Common myeloid progenitor, CD34-positive (primary cell): ENCODE data around the gene FUT8.
A peak's percentile ranks its signal among the peaks of the same experiment; 100 is the strongest.

ENCODE experiments used
- CTCF ChIA-PET: fragments of 350-600 bp; sonication (Branson Sonifier 250); formaldehyde crosslinking; loops from one replicate; lab custom pipeline; 2021; ENCODE audit warnings: antibody characterized with exemption; lab: Charles Lee
- POLR2A ChIA-PET: fragments of 350-600 bp; sonication (Branson Sonifier 250); formaldehyde crosslinking; loops from one replicate; lab custom pipeline; 2021; ENCODE audit warnings: antibody characterized with exemption; lab: Charles Lee
- DNase-seq, 3 donors: peaks; one replicate each; pipeline versions ENCODE4 v3.0.0 to v3.0.0-alpha.2; 2013
- H3K27ac ChIP-seq, 2 experiments: 1 replicate in 1 of 2; 2 replicates in 1 of 2; pipeline ENCODE4 v1.7.0; 2013; ENCODE audit warnings: inconsistent platforms in 2 of 2, low read length in 2 of 2, mild to moderate bottlenecking in 2 of 2, low read depth in 1 of 2, moderate library complexity in 1 of 2; ENCODE audit not compliant: severe bottlenecking in 2 of 2, insufficient read depth in 1 of 2, poor library complexity in 1 of 2
- H3K27me3 ChIP-seq, 5 experiments: replicated peaks in 2 of 5; 1 replicate in 3 of 5; 2 replicates in 2 of 5; pipeline versions ENCODE4 v1.6.1 to v1.7.0; 2013; ENCODE audit warnings: low read length in 4 of 5, mild to moderate bottlenecking in 2 of 5, moderate library complexity in 2 of 5, inconsistent platforms in 1 of 5; ENCODE audit not compliant: insufficient read depth in 5 of 5, control insufficient read depth in 4 of 5
- H3K36me3 ChIP-seq, 4 experiments: 1 replicate in 2 of 4; 2 replicates in 2 of 4; pipeline versions ENCODE4 v1.6.1 to v1.7.0; 2013; ENCODE audit warnings: low read length in 3 of 4, control low read depth in 1 of 4, mild to moderate bottlenecking in 1 of 4; ENCODE audit not compliant: control insufficient read depth in 4 of 4, insufficient read depth in 4 of 4
- H3K4me1 ChIP-seq, 4 experiments: 1 replicate in 3 of 4; 2 replicates in 1 of 4; pipeline versions ENCODE4 v1.6.1 to v1.7.1; 2013; ENCODE audit warnings: low read length in 3 of 4, mild to moderate bottlenecking in 3 of 4, control low read depth in 1 of 4, inconsistent platforms in 1 of 4, moderate library complexity in 1 of 4; ENCODE audit not compliant: control insufficient read depth in 4 of 4, insufficient read depth in 4 of 4; ENCODE audit errors: control extremely low read depth in 1 of 4
- H3K4me3 ChIP-seq, 7 experiments: 1 replicate in 4 of 7; 2 replicates in 3 of 7; pipeline versions ENCODE4 v1.5.1 to v1.7.0; 2013; ENCODE audit warnings: mild to moderate bottlenecking in 7 of 7, low read length in 6 of 7, moderate library complexity in 6 of 7, inconsistent platforms in 2 of 7, low read depth in 2 of 7, control low read depth in 1 of 7; ENCODE audit not compliant: insufficient read depth in 4 of 7, control insufficient read depth in 1 of 7; ENCODE audit errors: extremely low read depth in 1 of 7
- H3K9me3 ChIP-seq, 5 experiments: 1 replicate in 4 of 5; 2 replicates in 1 of 5; pipeline versions ENCODE4 v1.6.1 to v1.7.1; 2013; ENCODE audit warnings: low read length in 4 of 5, mild to moderate bottlenecking in 2 of 5, inconsistent platforms in 1 of 5, low read depth in 1 of 5, moderate library complexity in 1 of 5; ENCODE audit not compliant: control insufficient read depth in 4 of 5, insufficient read depth in 2 of 5; ENCODE audit errors: control extremely low read depth in 1 of 5
- WGBS: methylation state at CpG from one replicate; pipeline ENCODE4 v1.1.5; 2013; ENCODE audit not compliant: insufficient coverage; 5-methylcytosine and 5-hydroxymethylcytosine counted together

The FUT8 gene

GRCh38 chr14:65414961-65415589 is 2.5 kb downstream of the FUT8 start:
- ChIA-PET CTCF (interaction anchor here (0.6 to 5.1 kb wide), 31 partner anchors 9 to 1306 kb away, joined by 3 to 51 read pairs (median 4); no protein-coding TSS in a partner anchor), POLR2A (no interaction called here)
- H3K27ac ChIP-seq = no peak overlapping the region
- no peaks in the 10 kb centered on the region for H3K9me3 ChIP-seq
- no peaks in the 10 kb centered on the region for H3K36me3 ChIP-seq
- H3K4me3 ChIP-seq = no peak overlapping the region
- peak; percentile 40 to 66 (median 53) for DNase-seq
- peaks cover 5 to 20% (median 9%) of the 10 kb centered on the region in 4 experiments for H3K4me1 ChIP-seq
- H3K27me3 ChIP-seq = no peaks in the 10 kb centered on the region
- no CpG with 5 or more reads among the region's 3 CpGs for WGBS

GRCh38 chr14:65415613-65416012 is 3.1 kb downstream of the FUT8 start:
- H3K4me1 ChIP-seq = peaks cover 5 to 20% (median 9%) of the 10 kb centered on the region in 4 experiments
- no peaks in the 10 kb centered on the region for H3K9me3 ChIP-seq
- H3K4me3 ChIP-seq = no peak overlapping the region
- CTCF ChIA-PET = interaction anchor here (0.6 to 5.1 kb wide), 29 partner anchors 8 to 944 kb away, joined by 3 to 51 read pairs (median 4); no protein-coding TSS in a partner anchor
- no peaks in the 10 kb centered on the region for H3K27me3 ChIP-seq
- no CpG with 5 or more reads among the region's 3 CpGs for WGBS
- no peak overlapping the region for H3K27ac ChIP-seq
- no peak for DNase-seq
- no peaks in the 10 kb centered on the region for H3K36me3 ChIP-seq
- POLR2A ChIA-PET = no interaction called here

- 100% methylated on average over 3 of the region's 5 CpGs for WGBS
- ChIA-PET POLR2A (no interaction called here), CTCF (interaction anchor here (1.4 kb wide), 1 partner anchor 540 kb away, joined by 5 read pairs; no protein-coding TSS in a partner anchor)
- Histone ChIP-seq H3K36me3 (no peaks in the 10 kb centered on the region), H3K9me3 (no peaks in the 10 kb centered on the region), H3K27me3 (no peaks in the 10 kb centered on the region), H3K27ac (no peak overlapping the region), H3K4me3 (no peak overlapping the region), H3K4me1 (peaks cover 0 to 2% (median 0%) of the 10 kb centered on the region in 4 experiments)
- no peak for DNase-seq
Measured at GRCh38 chr14:65419593-65420252, 7.2 kb downstream of the FUT8 start.

- DNase-seq = no peak
- H3K9me3 ChIP-seq = no peaks in the 10 kb centered on the region
- H3K4me3 ChIP-seq = no peak overlapping the region
- no peaks in the 10 kb centered on the region for H3K4me1 ChIP-seq
- WGBS = 98% methylated on average over 7 of the region's 10 CpGs
- no peak overlapping the region for H3K27ac ChIP-seq
- POLR2A ChIA-PET = no interaction called here
- CTCF ChIA-PET = interaction anchor here (1.0 to 1.4 kb wide), 2 partner anchors 8 to 539 kb away, joined by 4 to 5 read pairs; partner anchors contain the start of gene FUT8
- H3K36me3 ChIP-seq = no peaks in the 10 kb centered on the region
- H3K27me3 ChIP-seq = no peaks in the 10 kb centered on the region
Measured at GRCh38 chr14:65421201-65421981, 8.9 kb downstream of the FUT8 start.

- H3K4me1 ChIP-seq = no peaks in the 10 kb centered on the region
- DNase-seq = peak in 1 of 3 donors; percentile 21
- H3K27me3 ChIP-seq = no peaks in the 10 kb centered on the region
- POLR2A ChIA-PET = no interaction called here
- no peaks in the 10 kb centered on the region for H3K9me3 ChIP-seq
- H3K27ac ChIP-seq = no peak overlapping the region
- peaks cover 0 to 2% (median 0%) of the 10 kb centered on the region in 4 experiments for H3K36me3 ChIP-seq
- no CpG with 5 or more reads among the region's 4 CpGs for WGBS
- CTCF ChIA-PET = interaction anchor here (1.0 kb wide), 1 partner anchor 9 kb away, joined by 4 read pairs; the partner anchor contains the start of gene FUT8
- no peak overlapping the region for H3K4me3 ChIP-seq
Measured at GRCh38 chr14:65422088-65422834, 9.7 kb downstream of the FUT8 start.

- ChIA-PET CTCF (interaction anchor here (1.1 to 2.0 kb wide), 4 partner anchors 9 to 537 kb away, joined by 3 to 7 read pairs (median 4); no protein-coding TSS in a partner anchor), POLR2A (no interaction called here)
- no peaks in the 10 kb centered on the region for H3K27me3 ChIP-seq
- H3K9me3 ChIP-seq = no peaks in the 10 kb centered on the region
- no peak for DNase-seq
- H3K4me1 ChIP-seq = no peaks in the 10 kb centered on the region
- peaks cover 0 to 3% (median 0%) of the 10 kb centered on the region in 4 experiments for H3K36me3 ChIP-seq
- no peak overlapping the region for H3K27ac ChIP-seq
- H3K4me3 ChIP-seq = no peak overlapping the region
- WGBS = 100% methylated on average over 2 of the region's 5 CpGs
Measured at GRCh38 chr14:65423982-65424381, 11.5 kb downstream of the FUT8 start.
